Panc1 (cell line): ENCODE results near the gene GMPPB. TPM values are rescaled to one million over a fixed set of nuclear protein-coding genes. Genes with fewer than 3 reads are reported as not detected.

Experiments
- ATAC-seq: fragments of 200-7000 bp; cut with Tn5 transposase; 2 replicates; pipeline ENCODE4 v1.9.1; 2020; ENCODE audit warnings: mild to moderate bottlenecking, moderate library complexity
- BruUV-seq: library from RNA; stranded (reverse); fragments of 400-500 nt; replicated peaks from 2 replicates; lab custom pipeline; 2021; lab: Mats Ljungman, UMichigan
- CTCF ChIA-PET: fragments of 300-600 bp; sonication (Branson Sonifier 250); formaldehyde crosslinking; loops from one replicate; lab custom pipeline; 2022; ENCODE audit warnings: antibody characterized with exemption; lab: Charles Lee
- POLR2A ChIA-PET: fragments of 300-600 bp; sonication (Branson Sonifier 250); formaldehyde crosslinking; loops from one replicate; lab custom pipeline; 2022; ENCODE audit warnings: antibody characterized with exemption; lab: Charles Lee
- DNase-seq: peaks from one replicate; pipeline ENCODE4 v3.0.0-alpha.2; 2010; ENCODE audit warnings: low read depth, low spot score
- H3K27ac ChIP-seq: 2 replicates; pipeline ENCODE4 v1.5.1; 2011; ENCODE audit warnings: mild to moderate bottlenecking, low read length, inconsistent platforms
- H3K27me3 ChIP-seq: fragments of 200-500 bp; sonication (Bioruptor generic); 2 replicates; pipeline ENCODE4 v1.6.0; 2014; ENCODE audit warnings: low read length, inconsistent platforms; ENCODE audit not compliant: control insufficient read depth, insufficient read depth
- H3K36me3 ChIP-seq: fragments of 200-500 bp; sonication (Bioruptor generic); 2 replicates; pipeline ENCODE4 v1.5.1; 2014; ENCODE audit warnings: inconsistent platforms, mild to moderate bottlenecking, low read length, moderate library complexity; ENCODE audit not compliant: control insufficient read depth, insufficient read depth
- H3K4me1 ChIP-seq: 2 replicates; pipeline ENCODE4 v1.5.1; 2011; ENCODE audit warnings: inconsistent platforms, mild to moderate bottlenecking, low read length, moderate library complexity; ENCODE audit not compliant: control insufficient read depth, insufficient read depth
- H3K4me3 ChIP-seq, 2 experiments: 2 replicates each; pipeline ENCODE4 v1.5.1; 2011 to 2012; ENCODE audit warnings: low read depth in 2 of 2, low read length in 2 of 2, mild to moderate bottlenecking in 2 of 2, inconsistent platforms in 1 of 2, moderate library complexity in 1 of 2
- H3K9me3 ChIP-seq: fragments of 200-500 bp; sonication (Bioruptor generic); 2 replicates; pipeline ENCODE4 v1.5.1; 2014; ENCODE audit warnings: low read depth, mild to moderate bottlenecking, inconsistent platforms, low read length, moderate library complexity; ENCODE audit not compliant: control insufficient read depth, insufficient read depth
- CTCF ChIP-seq: fragments of 450-650 bp; IDR thresholded peaks from 2 replicates; pipeline ENCODE4 v1.5.1; 2017; ENCODE audit warnings: mild to moderate bottlenecking
- POLR2AphosphoS5 ChIP-seq: IDR thresholded peaks from 2 replicates; pipeline ENCODE4 v1.6.1; 2012; ENCODE audit warnings: mild to moderate bottlenecking, low read depth, low read length, moderate library complexity
- REST ChIP-seq, 2 experiments: IDR thresholded peaks; 2 replicates each; pipeline ENCODE4 v1.6.1; 2011 to 2012; ENCODE audit warnings: low read depth in 2 of 2, control low read depth in 1 of 2, low read length in 1 of 2, mild to moderate bottlenecking in 1 of 2, moderate library complexity in 1 of 2; ENCODE audit not compliant: insufficient read depth in 1 of 2
- SIN3A ChIP-seq: IDR thresholded peaks from 2 replicates; pipeline ENCODE4 v1.6.1; 2012; ENCODE audit warnings: low read depth, mild to moderate bottlenecking, low read length, moderate library complexity, borderline replicate concordance; ENCODE audit not compliant: insufficient read depth
- TCF7L2 ChIP-seq: IDR thresholded peaks from 2 replicates; pipeline ENCODE4 v1.6.1; 2011; ENCODE audit warnings: mild to moderate bottlenecking, low read depth, low read length, inconsistent platforms
- in situ Hi-C: cut with HindIII; loops from 2 replicates; pipeline ENCODE4 v1.10.0; 2016; ENCODE audit warnings: low sequenced_read_pairs, low pct_unique_long_range_greater_than_20kb
- intact Hi-C: fragments of 100-400 bp; cut with micrococcal nuclease; formaldehyde crosslinking; loops from one replicate; pipeline ENCODE4 v1.10.0; 2022; ENCODE audit not compliant: unreplicated experiment
- total RNA-seq: library from RNA; stranded (reverse); gene quantifications from one replicate; pipeline ENCODE4 v1.2.1, GENCODE V29; 2021; ENCODE audit not compliant: unreplicated experiment

Gene GMPPB
- total RNA-seq, 1 experiment from 2014 or later, result 28.4 TPM

- intact Hi-C loops (no loop called here), in situ Hi-C loops (no loop called here)
- Histone ChIP-seq H3K36me3 (peaks cover 3% of the 10 kb centered on the region), H3K9me3 (no peaks in the 10 kb centered on the region), H3K27me3 (no peaks in the 10 kb centered on the region), H3K4me3 (no peak overlapping the region), H3K27ac (no peak overlapping the region), H3K4me1 (peaks cover 16% of the 10 kb centered on the region)
- ATAC-seq, result no peak
- no TSS peak for BruUV-seq
- POLR2A ChIA-PET, result no interaction called here
- TF ChIP-seq SIN3A (no peak), REST (IDR thresholded peaks at IDR 0.05; ENCODE audit: insufficient read depth in 1 of 2, low read depth in 2 of 2, low read length in 1 of 2) (no peak), CTCF (no peak), POLR2AphosphoS5 (no peak), TCF7L2 (no peak)
- no peak for DNase-seq
- CTCF ChIA-PET, result no interaction called here
Observed at GRCh38 chr3:49721596-49721895, 2.2 kb downstream of the GMPPB start.

- DNase-seq (no peak), ATAC-seq (no peak)
- Histone ChIP-seq H3K9me3 (no peaks in the 10 kb centered on the region), H3K27ac (no peak overlapping the region), H3K4me1 (peaks cover 16% of the 10 kb centered on the region), H3K27me3 (no peaks in the 10 kb centered on the region), H3K4me3 (no peak overlapping the region), H3K36me3 (peaks cover 3% of the 10 kb centered on the region)
- ChIA-PET CTCF (no interaction called here), POLR2A (no interaction called here)
- no peak for TF ChIP-seq TCF7L2
- TF ChIP-seq REST (IDR thresholded peaks at IDR 0.05; ENCODE audit: insufficient read depth in 1 of 2, low read depth in 2 of 2, low read length in 1 of 2), result no peak
- TF ChIP-seq POLR2AphosphoS5, result no peak
- TF ChIP-seq SIN3A, result no peak
- TF ChIP-seq CTCF, result no peak
- intact Hi-C loops (no loop called here), in situ Hi-C loops (no loop called here)
- no TSS peak for BruUV-seq
Observed at GRCh38 chr3:49720855-49721595, 2.7 kb downstream of the GMPPB start.
